Measurements from ENCODE around the gene ANKRD13D. TPM values are rescaled to one million over a fixed set of nuclear protein-coding genes. Genes with fewer than 3 reads are reported as not detected.
A peak's percentile ranks its signal among the peaks of the same experiment; 100 is the strongest.

Gene ANKRD13D
- total RNA-seq, 2 experiments from 2014 or later: 56.2 to 61.9 TPM

- Mint-ChIP-seq H3K27ac (no peak overlapping the region), H3K27me3 (ENCODE audit: low read depth) (no peaks in the 10 kb centered on the region), H3K4me1 (ENCODE audit: low read depth) (peaks cover 4% of the 10 kb centered on the region), H3K36me3 (ENCODE audit: low read depth) (no peaks in the 10 kb centered on the region), H3K4me3 (no peak overlapping the region), H3K9me3 (no peaks in the 10 kb centered on the region)
- intact Hi-C loops (cut with micrococcal nuclease): no loop called here
- CTCF ChIA-PET: interaction anchor here (1.8 to 5.0 kb wide), 4 partner anchors 22 to 62 kb away, joined by 6 to 43 read pairs (median 23); no protein-coding TSS in a partner anchor
- DNase-seq: no peak
Observed at GRCh38 chr11:67323526-67323925, 34.4 kb downstream of the ANKRD13D start.

GRCh38 chr11:67332081-67332691 is 43.1 kb downstream of the ANKRD13D start:
- Mint-ChIP-seq H3K27ac (no peak overlapping the region), H3K4me3 (no peak overlapping the region), H3K36me3 (ENCODE audit: low read depth) (no peaks in the 10 kb centered on the region), H3K4me1 (ENCODE audit: low read depth) (no peaks in the 10 kb centered on the region), H3K9me3 (no peaks in the 10 kb centered on the region), H3K27me3 (ENCODE audit: low read depth) (no peaks in the 10 kb centered on the region)
- intact Hi-C loops (cut with micrococcal nuclease): no loop called here
- CTCF ChIA-PET: interaction anchor here (1.0 to 4.4 kb wide), 4 partner anchors 12 to 50 kb away, joined by 3 to 17 read pairs (median 9); no protein-coding TSS in a partner anchor
- no peak for DNase-seq

GRCh38 chr11:67337257-67337656 is 48.2 kb downstream of the ANKRD13D start:
- H3K4me1 Mint-ChIP-seq (ENCODE audit: low read depth): no peaks in the 10 kb centered on the region
- intact Hi-C loops (cut with micrococcal nuclease): no loop called here

GRCh38 chr11:67344264-67344663 is 55.2 kb downstream of the ANKRD13D start:
- DNase-seq: peak; percentile 58
- no peaks in the 10 kb centered on the region for H3K36me3 Mint-ChIP-seq (ENCODE audit: low read depth)
- CTCF ChIA-PET: interaction anchor here (0.6 to 4.8 kb wide), 11 partner anchors 11 to 82 kb away, joined by 3 to 73 read pairs (median 11); partner anchors contain the start of genes CLCF1, POLD4 and PPP1CA
- peak overlapping the region; percentile 90 for H3K27ac Mint-ChIP-seq
- intact Hi-C loops (cut with micrococcal nuclease): loop anchor here (2.0 kb wide), 1 partner anchor 27 kb away; no protein-coding TSS in a partner anchor
- H3K4me1 Mint-ChIP-seq (ENCODE audit: low read depth): peaks cover 49% of the 10 kb centered on the region
- H3K27me3 Mint-ChIP-seq (ENCODE audit: low read depth): no peaks in the 10 kb centered on the region
- H3K9me3 Mint-ChIP-seq: peaks cover 2% of the 10 kb centered on the region
- H3K4me3 Mint-ChIP-seq: no peak overlapping the region

More at GRCh38 chr11:67337257-67337656, 48.2 kb downstream of the ANKRD13D start:
- DNase-seq: no peak
- CTCF ChIA-PET: interaction anchor here (1.1 to 1.3 kb wide), 2 partner anchors 20 to 91 kb away, joined by 3 read pairs; no protein-coding TSS in a partner anchor
- no peak overlapping the region for H3K27ac Mint-ChIP-seq
- no peaks in the 10 kb centered on the region for H3K36me3 Mint-ChIP-seq (ENCODE audit: low read depth)
- no peaks in the 10 kb centered on the region for H3K9me3 Mint-ChIP-seq
- H3K27me3 Mint-ChIP-seq (ENCODE audit: low read depth): no peaks in the 10 kb centered on the region
- H3K4me3 Mint-ChIP-seq: no peak overlapping the region

- Mint-ChIP-seq H3K4me1 (ENCODE audit: low read depth) (peaks cover 56% of the 10 kb centered on the region), H3K27ac (peak overlapping the region; percentile 90), H3K4me3 (no peak overlapping the region), H3K9me3 (peaks cover 2% of the 10 kb centered on the region), H3K36me3 (ENCODE audit: low read depth) (no peaks in the 10 kb centered on the region), H3K27me3 (ENCODE audit: low read depth) (no peaks in the 10 kb centered on the region)
- CTCF ChIA-PET: interaction anchor here (0.5 to 4.8 kb wide), 30 partner anchors 10 to 303 kb away, joined by 3 to 73 read pairs (median 6); partner anchors contain the start of genes CLCF1, GRK2, POLD4 and PPP1CA
- intact Hi-C loops (cut with micrococcal nuclease): loop anchor here (2.0 kb wide), 1 partner anchor 29 kb away; no protein-coding TSS in a partner anchor
- peak; percentile 53 for DNase-seq
Observed at GRCh38 chr11:67345247-67345919, 56.3 kb downstream of the ANKRD13D start.

GRCh38 chr11:67345920-67346819 is 57.1 kb downstream of the ANKRD13D start:
- peak; percentile 59 for DNase-seq
- H3K9me3 Mint-ChIP-seq: peaks cover 2% of the 10 kb centered on the region
- CTCF ChIA-PET: interaction anchor here (0.7 to 4.8 kb wide), 31 partner anchors 9 to 302 kb away, joined by 3 to 73 read pairs (median 6); partner anchors contain the start of genes CLCF1, POLD4, PPP1CA and RAD9A
- no peak overlapping the region for H3K4me3 Mint-ChIP-seq
- no peaks in the 10 kb centered on the region for H3K36me3 Mint-ChIP-seq (ENCODE audit: low read depth)
- no peaks in the 10 kb centered on the region for H3K27me3 Mint-ChIP-seq (ENCODE audit: low read depth)
- intact Hi-C loops (cut with micrococcal nuclease): loop anchor here (1.0 to 2.0 kb wide), 2 partner anchors 29 to 36 kb away; no protein-coding TSS in a partner anchor
- H3K4me1 Mint-ChIP-seq (ENCODE audit: low read depth): peaks cover 60% of the 10 kb centered on the region
- H3K27ac Mint-ChIP-seq: peak overlapping the region; percentile 90

GRCh38 chr11:67347964-67348749 is 59.1 kb downstream of the ANKRD13D start:
- peaks cover 72% of the 10 kb centered on the region for H3K4me1 Mint-ChIP-seq (ENCODE audit: low read depth)
- CTCF ChIA-PET: interaction anchor here (0.8 to 17.3 kb wide), 6 partner anchors 9 to 86 kb away, joined by 3 to 636 read pairs (median 28); partner anchors contain the start of gene CLCF1
- no peak overlapping the region for H3K27ac Mint-ChIP-seq
- no peak for DNase-seq
- no peaks in the 10 kb centered on the region for H3K9me3 Mint-ChIP-seq
- H3K4me3 Mint-ChIP-seq: no peak overlapping the region
- intact Hi-C loops (cut with micrococcal nuclease): no loop called here
- no peaks in the 10 kb centered on the region for H3K36me3 Mint-ChIP-seq (ENCODE audit: low read depth)
- no peaks in the 10 kb centered on the region for H3K27me3 Mint-ChIP-seq (ENCODE audit: low read depth)

GRCh38 chr11:67349036-67349435 is 59.9 kb downstream of the ANKRD13D start:
- H3K4me1 Mint-ChIP-seq (ENCODE audit: low read depth): peaks cover 75% of the 10 kb centered on the region
- no peaks in the 10 kb centered on the region for H3K9me3 Mint-ChIP-seq

GRCh38 chr11:67349457-67349856 is 60.4 kb downstream of the ANKRD13D start:
- H3K4me1 Mint-ChIP-seq (ENCODE audit: low read depth): peaks cover 75% of the 10 kb centered on the region
- H3K27me3 Mint-ChIP-seq (ENCODE audit: low read depth): no peaks in the 10 kb centered on the region
- no peaks in the 10 kb centered on the region for H3K36me3 Mint-ChIP-seq (ENCODE audit: low read depth)
- DNase-seq: no peak
- CTCF ChIA-PET: interaction anchor here (0.6 to 17.3 kb wide), 4 partner anchors 8 to 87 kb away, joined by 3 to 636 read pairs (median 4); partner anchors contain the start of gene CLCF1
- no peaks in the 10 kb centered on the region for H3K9me3 Mint-ChIP-seq
- H3K4me3 Mint-ChIP-seq: no peak overlapping the region
- H3K27ac Mint-ChIP-seq: peak overlapping the region; percentile 22
- intact Hi-C loops (cut with micrococcal nuclease): no loop called here

More at GRCh38 chr11:67349036-67349435, 59.9 kb downstream of the ANKRD13D start:
- no peak for DNase-seq
- H3K36me3 Mint-ChIP-seq (ENCODE audit: low read depth): no peaks in the 10 kb centered on the region
- CTCF ChIA-PET: interaction anchor here (0.6 to 17.3 kb wide), 4 partner anchors 8 to 87 kb away, joined by 3 to 636 read pairs (median 4); partner anchors contain the start of gene CLCF1
- no peaks in the 10 kb centered on the region for H3K27me3 Mint-ChIP-seq (ENCODE audit: low read depth)
- no peak overlapping the region for H3K27ac Mint-ChIP-seq
- intact Hi-C loops (cut with micrococcal nuclease): no loop called here
- no peak overlapping the region for H3K4me3 Mint-ChIP-seq

GRCh38 chr11:67349928-67350465 is 60.9 kb downstream of the ANKRD13D start:
- Mint-ChIP-seq H3K4me3 (no peak overlapping the region), H3K27me3 (ENCODE audit: low read depth) (no peaks in the 10 kb centered on the region), H3K36me3 (ENCODE audit: low read depth) (no peaks in the 10 kb centered on the region), H3K9me3 (no peaks in the 10 kb centered on the region), H3K4me1 (ENCODE audit: low read depth) (peaks cover 75% of the 10 kb centered on the region), H3K27ac (no peak overlapping the region)
- CTCF ChIA-PET: interaction anchor here (0.6 to 17.3 kb wide), 8 partner anchors 8 to 88 kb away, joined by 3 to 636 read pairs (median 12); partner anchors contain the start of gene CLCF1
- intact Hi-C loops (cut with micrococcal nuclease): loop anchor here (5.0 kb wide), 2 partner anchors 232 to 307 kb away; partner anchors contain the start of gene GSTP1
- no peak for DNase-seq

All from activated naive CD4-positive, alpha-beta T cell treated with anti-CD3 and anti-CD28 coated beads for 36 hours (primary cell).